ENCODE results near the gene CHAF1A. TPM values are rescaled to one million over a fixed set of nuclear protein-coding genes. Genes with fewer than 3 reads are reported as not detected.

The CHAF1A gene
- total and polyA plus RNA-seq, 4 donors = 1.0 to 20.8 (median 2.5) TPM

GRCh38 chr19:4442819-4443146, 40.3 kb downstream of the CHAF1A start:
- WGBS = 86% methylated on average over 10 of the region's 10 CpGs
- Histone ChIP-seq H3K27ac (ENCODE audit: low read depth in 1 of 2, low read length in 2 of 2) (no peak overlapping the region), H3K36me3 (ENCODE audit: control insufficient read depth in 4 of 4, insufficient read depth in 3 of 4, low read depth in 1 of 4, low read length in 3 of 4) (peaks cover 11 to 35% (median 15%) of the 10 kb centered on the region in 4 donors), H3K27me3 (ENCODE audit: control insufficient read depth in 4 of 4, insufficient read depth in 4 of 4, low read length in 3 of 4) (no peaks in the 10 kb centered on the region), H3K4me1 (ENCODE audit: control insufficient read depth in 4 of 4, insufficient read depth in 4 of 4, low read length in 3 of 4) (peaks cover 0 to 13% (median 2%) of the 10 kb centered on the region in 4 donors), H3K9me3 (ENCODE audit: control insufficient read depth in 4 of 4, low read length in 3 of 4) (no peaks in the 10 kb centered on the region), H3K4me3 (ENCODE audit: low read depth in 1 of 3, low read length in 3 of 3) (no peak overlapping the region), H3K9ac (ENCODE audit: low read depth in 1 of 2, low read length in 2 of 2) (no peak overlapping the region)
- TF ChIP-seq ATF3 (IDR thresholded peaks at IDR 0.05) (no peak), CTCF (IDR thresholded peaks at IDR 0.05; ENCODE audit: low read depth, low read length, missing input control) (no peak), REST (IDR thresholded peaks at IDR 0.05) (no peak), MAX (IDR thresholded peaks at IDR 0.05) (no peak), JUND (IDR thresholded peaks at IDR 0.05) (no peak), RXRA (IDR thresholded peaks at IDR 0.05) (no peak), HNF4G (IDR thresholded peaks at IDR 0.05) (no peak), NR2F2 (IDR thresholded peaks at IDR 0.05) (no peak), EGR1 (IDR thresholded peaks at IDR 0.05; ENCODE audit: low read depth in 2 of 2) (no peak), TAF1 (conservative IDR thresholded peaks at IDR 0.05) (no peak), HNF4A (conservative IDR thresholded peaks at IDR 0.05) (no peak), SP1 (IDR thresholded peaks at IDR 0.05) (no peak)
- DNase-seq (ENCODE audit: low spot score) = no peak

DNA sequence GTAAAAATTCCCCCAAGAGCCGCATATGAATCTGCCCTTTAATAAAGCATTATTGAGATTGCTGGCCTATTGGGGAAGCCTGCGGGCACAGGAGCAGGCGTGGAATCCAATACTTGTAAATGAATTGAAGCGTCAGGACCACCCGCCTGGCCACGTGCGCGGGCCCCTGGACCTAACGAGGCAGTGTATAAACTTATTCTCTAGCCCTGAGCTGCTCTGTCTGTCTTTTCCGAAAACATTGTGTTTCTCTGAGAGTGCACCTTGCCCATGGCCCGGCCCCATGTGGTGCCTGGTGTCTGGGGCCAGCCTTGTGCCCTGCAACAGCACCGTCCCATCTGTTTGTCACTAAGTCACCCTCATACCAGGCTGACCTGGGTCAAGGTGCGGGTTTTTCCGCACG, 40.7 kb downstream of the CHAF1A start:
- no peak overlapping the region for H3K4me3 ChIP-seq (ENCODE audit: low read depth in 1 of 3, low read length in 3 of 3)
- WGBS = 91% methylated on average over 15 of the region's 15 CpGs
- DNase-seq (ENCODE audit: low spot score) = no peak
- TF ChIP-seq ATF3 (IDR thresholded peaks at IDR 0.05) (no peak), GABPA (IDR thresholded peaks at IDR 0.05 in 1 of 2, conservative IDR thresholded peaks at IDR 0.05 in 1 of 2) (no peak), EGR1 (IDR thresholded peaks at IDR 0.05; ENCODE audit: low read depth in 2 of 2) (no peak), RAD21 (IDR thresholded peaks at IDR 0.05) (no peak), NR2F2 (IDR thresholded peaks at IDR 0.05) (no peak), HNF4G (IDR thresholded peaks at IDR 0.05) (no peak), CTCF (IDR thresholded peaks at IDR 0.05; ENCODE audit: low read depth, low read length, missing input control) (no peak), RXRA (IDR thresholded peaks at IDR 0.05) (no peak), YY1 (IDR thresholded peaks at IDR 0.05) (no peak), FOXA1 (IDR thresholded peaks at IDR 0.05) (no peak), REST (IDR thresholded peaks at IDR 0.05) (no peak), TAF1 (conservative IDR thresholded peaks at IDR 0.05) (no peak), HNF4A (conservative IDR thresholded peaks at IDR 0.05) (no peak), JUND (IDR thresholded peaks at IDR 0.05) (no peak), SP1 (IDR thresholded peaks at IDR 0.05) (no peak)
- TF ChIP-seq, protein P1, sequence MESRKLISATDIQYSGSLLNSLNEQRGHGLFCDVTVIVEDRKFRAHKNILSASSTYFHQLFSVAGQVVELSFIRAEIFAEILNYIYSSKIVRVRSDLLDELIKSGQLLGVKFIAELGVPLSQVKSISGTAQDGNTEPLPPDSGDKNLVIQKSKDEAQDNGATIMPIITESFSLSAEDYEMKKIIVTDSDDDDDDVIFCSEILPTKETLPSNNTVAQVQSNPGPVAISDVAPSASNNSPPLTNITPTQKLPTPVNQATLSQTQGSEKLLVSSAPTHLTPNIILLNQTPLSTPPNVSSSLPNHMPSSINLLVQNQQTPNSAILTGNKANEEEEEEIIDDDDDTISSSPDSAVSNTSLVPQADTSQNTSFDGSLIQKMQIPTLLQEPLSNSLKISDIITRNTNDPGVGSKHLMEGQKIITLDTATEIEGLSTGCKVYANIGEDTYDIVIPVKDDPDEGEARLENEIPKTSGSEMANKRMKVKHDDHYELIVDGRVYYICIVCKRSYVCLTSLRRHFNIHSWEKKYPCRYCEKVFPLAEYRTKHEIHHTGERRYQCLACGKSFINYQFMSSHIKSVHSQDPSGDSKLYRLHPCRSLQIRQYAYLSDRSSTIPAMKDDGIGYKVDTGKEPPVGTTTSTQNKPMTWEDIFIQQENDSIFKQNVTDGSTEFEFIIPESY (IDR thresholded peaks at IDR 0.05) = no peak

More for the DNA sequence above, 40.7 kb downstream of the CHAF1A start:
- H3K27me3 ChIP-seq (ENCODE audit: control insufficient read depth in 4 of 4, insufficient read depth in 4 of 4, low read length in 3 of 4) = no peaks in the 10 kb centered on the region
- peaks cover 11 to 38% (median 18%) of the 10 kb centered on the region in 4 donors for H3K36me3 ChIP-seq (ENCODE audit: control insufficient read depth in 4 of 4, insufficient read depth in 3 of 4, low read depth in 1 of 4, low read length in 3 of 4)
- peaks cover 0 to 16% (median 2%) of the 10 kb centered on the region in 4 donors for H3K4me1 ChIP-seq (ENCODE audit: control insufficient read depth in 4 of 4, insufficient read depth in 4 of 4, low read length in 3 of 4)
- no peak overlapping the region for H3K9ac ChIP-seq (ENCODE audit: low read depth in 1 of 2, low read length in 2 of 2)
- H3K9me3 ChIP-seq (ENCODE audit: control insufficient read depth in 4 of 4, low read length in 3 of 4) = no peaks in the 10 kb centered on the region
- no peak overlapping the region for H3K27ac ChIP-seq (ENCODE audit: low read depth in 1 of 2, low read length in 2 of 2)
